Measurements from ENCODE around the gene PAN3. TPM values are rescaled to one million over a fixed set of nuclear protein-coding genes. Genes with fewer than 3 reads are reported as not detected.

The PAN3 gene
- total RNA-seq, 4 donors from 2014 or later = 18.4 to 42.9 (median 20.2) TPM

- H3K9me3 ChIP-seq = no peaks in the 10 kb centered on the region
- no peak overlapping the region for H3K4me3 ChIP-seq
- no peaks in the 10 kb centered on the region for H3K27me3 ChIP-seq
- peaks cover 0 to 60% (median 0%) of the 10 kb centered on the region in 3 donors for H3K36me3 ChIP-seq
- no peak overlapping the region for H3K27ac ChIP-seq
- no peak for TF ChIP-seq POLR2A (IDR thresholded peaks at IDR 0.05)
- no peak for TF ChIP-seq CTCF (IDR thresholded peaks at IDR 0.05)
- intact Hi-C loops (cut with DNase I) = no loop called here
- no peak for DNase-seq
- 83 to 88% methylated on average over 5 of the region's 5 CpGs for WGBS, 2 donors
- no peaks in the 10 kb centered on the region for H3K4me1 ChIP-seq
Observed at GRCh38 chr13:28204690-28205443, 66.5 kb downstream of the PAN3 start.

GRCh38 chr13:28218679-28219078, 80.3 kb downstream of the PAN3 start:
- DNase-seq = no peak
- Histone ChIP-seq H3K4me3 (no peak overlapping the region), H3K27ac (no peak overlapping the region), H3K27me3 (no peaks in the 10 kb centered on the region), H3K9me3 (no peaks in the 10 kb centered on the region), H3K36me3 (peaks cover 0 to 29% (median 0%) of the 10 kb centered on the region in 3 donors), H3K4me1 (no peaks in the 10 kb centered on the region)
- 85 to 90% methylated on average over 4 of the region's 4 CpGs for WGBS, 2 donors
- intact Hi-C loops (cut with DNase I) = no loop called here
- TF ChIP-seq POLR2A (IDR thresholded peaks at IDR 0.05) = no peak
- no peak for TF ChIP-seq CTCF (IDR thresholded peaks at IDR 0.05)

GRCh38 chr13:28219408-28220099, 81.2 kb downstream of the PAN3 start:
- no peaks in the 10 kb centered on the region for H3K9me3 ChIP-seq
- WGBS, 2 donors = 90 to 96% methylated on average over 4 of the region's 4 CpGs
- intact Hi-C loops (cut with DNase I) = no loop called here
- H3K4me1 ChIP-seq = no peaks in the 10 kb centered on the region
- DNase-seq = no peak
- no peak overlapping the region for H3K4me3 ChIP-seq
- H3K27me3 ChIP-seq = no peaks in the 10 kb centered on the region
- no peak overlapping the region for H3K27ac ChIP-seq
- TF ChIP-seq POLR2A (IDR thresholded peaks at IDR 0.05) (no peak), CTCF (IDR thresholded peaks at IDR 0.05) (no peak)
- H3K36me3 ChIP-seq = peaks cover 0 to 36% (median 0%) of the 10 kb centered on the region in 3 donors

GRCh38 chr13:28220166-28220565, 81.8 kb downstream of the PAN3 start:
- Histone ChIP-seq H3K9me3 (no peaks in the 10 kb centered on the region), H3K27ac (no peak overlapping the region), H3K4me3 (no peak overlapping the region), H3K4me1 (no peaks in the 10 kb centered on the region), H3K27me3 (no peaks in the 10 kb centered on the region), H3K36me3 (peaks cover 0 to 41% (median 0%) of the 10 kb centered on the region in 3 donors)
- 91 to 95% methylated on average over 4 of the region's 4 CpGs for WGBS, 2 donors
- TF ChIP-seq POLR2A (IDR thresholded peaks at IDR 0.05) (no peak), CTCF (IDR thresholded peaks at IDR 0.05) (no peak)
- DNase-seq = no peak
- intact Hi-C loops (cut with DNase I) = no loop called here
